SJCRH30 (cell line): Measurements from ENCODE around the gene DENND1B. TPM values are rescaled to one million over a fixed set of nuclear protein-coding genes. Genes with fewer than 3 reads are reported as not detected.
"Not testable (repeated sequence)": the region's sequence is repeated elsewhere in the genome, so short reads cannot be mapped to it uniquely, and the experiment has no call there.

Source experiments
- DNase-seq, 2 experiments: peaks; one replicate each; pipeline ENCODE4 v3.0.0-alpha.2; 2015 to 2020
- H3K27ac ChIP-seq: fragments of 250-450 bp; sonication (Bioruptor Pico); 2 replicates; pipeline ENCODE4 v1.5.1; 2020; ENCODE audit warnings: mild to moderate bottlenecking, moderate library complexity
- H3K27me3 ChIP-seq: fragments of 250-450 bp; sonication (Bioruptor Pico); 2 replicates; pipeline ENCODE4 v1.5.1; 2020; ENCODE audit warnings: mild to moderate bottlenecking, moderate library complexity
- H3K36me3 ChIP-seq: fragments of 250-450 bp; sonication (Bioruptor Pico); 2 replicates; pipeline ENCODE4 v1.5.1; 2020; ENCODE audit warnings: mild to moderate bottlenecking, moderate library complexity
- H3K4me1 ChIP-seq: fragments of 250-450 bp; sonication (Bioruptor Pico); 2 replicates; pipeline ENCODE4 v1.5.1; 2020; ENCODE audit warnings: mild to moderate bottlenecking, moderate library complexity
- H3K4me3 ChIP-seq: fragments of 250-450 bp; sonication (Bioruptor Pico); 2 replicates; pipeline ENCODE4 v1.5.1; 2020; ENCODE audit warnings: mild to moderate bottlenecking, moderate library complexity
- H3K9me3 ChIP-seq: fragments of 250-450 bp; sonication (Bioruptor Pico); replicated peaks from 2 replicates; pipeline ENCODE4 v1.5.1; 2020; ENCODE audit warnings: mild to moderate bottlenecking, moderate library complexity
- total RNA-seq: library from RNA; depleted of rRNA; stranded (reverse); fragments of >200 nt; shearing (Covaris generic); gene quantifications from 2 replicates; pipeline ENCODE4 v1.2.3, GENCODE V29; 2014

The DENND1B gene
- total RNA-seq, 1 experiment from 2014 or later: 4.2 TPM

GRCh38 chr1:197743578-197743977, 31.7 kb downstream of the DENND1B start:
- H3K27me3 ChIP-seq: no peaks in the 10 kb centered on the region
- no peaks in the 10 kb centered on the region for H3K9me3 ChIP-seq
- no peak overlapping the region for H3K27ac ChIP-seq
- H3K36me3 ChIP-seq: no peaks in the 10 kb centered on the region
- no peaks in the 10 kb centered on the region for H3K4me1 ChIP-seq
- H3K4me3 ChIP-seq: no peak overlapping the region
- no peak for DNase-seq

GRCh38 chr1:197740992-197741391, 34.3 kb downstream of the DENND1B start:
- no peaks in the 10 kb centered on the region for H3K27me3 ChIP-seq
- no peak for DNase-seq
- H3K27ac ChIP-seq: no peak overlapping the region
- no peaks in the 10 kb centered on the region for H3K9me3 ChIP-seq
- H3K36me3 ChIP-seq: no peaks in the 10 kb centered on the region
- no peak overlapping the region for H3K4me3 ChIP-seq
- no peaks in the 10 kb centered on the region for H3K4me1 ChIP-seq

GRCh38 chr1:197738927-197739326, 36.4 kb downstream of the DENND1B start:
- no peak for DNase-seq
- no peaks in the 10 kb centered on the region for H3K4me1 ChIP-seq
- H3K4me3 ChIP-seq: no peak overlapping the region
- H3K36me3 ChIP-seq: no peaks in the 10 kb centered on the region
- no peak overlapping the region for H3K27ac ChIP-seq
- H3K9me3 ChIP-seq: no peaks in the 10 kb centered on the region
- H3K27me3 ChIP-seq: no peaks in the 10 kb centered on the region

GRCh38 chr1:197737916-197738315, 37.4 kb downstream of the DENND1B start:
- H3K36me3 ChIP-seq: no peaks in the 10 kb centered on the region
- no peaks in the 10 kb centered on the region for H3K27me3 ChIP-seq
- no peak for DNase-seq
- no peak overlapping the region for H3K4me3 ChIP-seq
- H3K27ac ChIP-seq: no peak overlapping the region
- H3K9me3 ChIP-seq: no peaks in the 10 kb centered on the region
- no peaks in the 10 kb centered on the region for H3K4me1 ChIP-seq

GRCh38 chr1:197736685-197737084, 38.6 kb downstream of the DENND1B start:
- no peaks in the 10 kb centered on the region for H3K4me1 ChIP-seq
- H3K36me3 ChIP-seq: no peaks in the 10 kb centered on the region
- no peak for DNase-seq
- H3K4me3 ChIP-seq: no peak overlapping the region
- no peaks in the 10 kb centered on the region for H3K27me3 ChIP-seq
- no peak overlapping the region for H3K27ac ChIP-seq
- no peaks in the 10 kb centered on the region for H3K9me3 ChIP-seq

GRCh38 chr1:197735461-197735860, 39.8 kb downstream of the DENND1B start:
- no peaks in the 10 kb centered on the region for H3K27me3 ChIP-seq
- H3K4me1 ChIP-seq: no peaks in the 10 kb centered on the region
- no peak overlapping the region for H3K27ac ChIP-seq
- no peaks in the 10 kb centered on the region for H3K36me3 ChIP-seq
- H3K4me3 ChIP-seq: no peak overlapping the region
- H3K9me3 ChIP-seq: no peaks in the 10 kb centered on the region
- DNase-seq: no peak

GRCh38 chr1:197733324-197733723, 42.0 kb downstream of the DENND1B start:
- DNase-seq: peak in 1 of 2 experiments; percentile 14
- H3K4me1 ChIP-seq: no peaks in the 10 kb centered on the region
- no peak overlapping the region for H3K4me3 ChIP-seq
- H3K27ac ChIP-seq: no peak overlapping the region
- H3K27me3 ChIP-seq: no peaks in the 10 kb centered on the region
- no peaks in the 10 kb centered on the region for H3K9me3 ChIP-seq
- no peaks in the 10 kb centered on the region for H3K36me3 ChIP-seq

- Histone ChIP-seq H3K27ac (no peak overlapping the region), H3K27me3 (no peaks in the 10 kb centered on the region), H3K36me3 (no peaks in the 10 kb centered on the region), H3K9me3 (no peaks in the 10 kb centered on the region), H3K4me1 (no peaks in the 10 kb centered on the region), H3K4me3 (no peak overlapping the region)
- no peak for DNase-seq
Observed at GRCh38 chr1:197732187-197732586, 43.1 kb downstream of the DENND1B start.

- Histone ChIP-seq H3K27me3 (no peaks in the 10 kb centered on the region), H3K4me1 (no peaks in the 10 kb centered on the region), H3K27ac (no peak overlapping the region), H3K36me3 (no peaks in the 10 kb centered on the region), H3K4me3 (no peak overlapping the region), H3K9me3 (no peaks in the 10 kb centered on the region)
- DNase-seq: no peak
Observed at GRCh38 chr1:197731449-197731848, 43.8 kb downstream of the DENND1B start.

- Histone ChIP-seq H3K27me3 (no peaks in the 10 kb centered on the region), H3K36me3 (no peaks in the 10 kb centered on the region), H3K4me3 (no peak overlapping the region), H3K4me1 (no peaks in the 10 kb centered on the region), H3K9me3 (no peaks in the 10 kb centered on the region), H3K27ac (no peak overlapping the region)
- no peak for DNase-seq
Observed at GRCh38 chr1:197725976-197726375, 49.3 kb downstream of the DENND1B start.

GRCh38 chr1:197725044-197725443, 50.2 kb downstream of the DENND1B start:
- Histone ChIP-seq H3K27me3 (no peaks in the 10 kb centered on the region), H3K9me3 (no peaks in the 10 kb centered on the region), H3K27ac (no peak overlapping the region), H3K4me1 (no peaks in the 10 kb centered on the region), H3K36me3 (no peaks in the 10 kb centered on the region), H3K4me3 (no peak overlapping the region)
- DNase-seq: peak in 1 of 2 experiments; percentile 16

GRCh38 chr1:197715806-197716205, 59.5 kb downstream of the DENND1B start:
- DNase-seq: no peak
- Histone ChIP-seq H3K36me3 (no peaks in the 10 kb centered on the region), H3K9me3 (no peaks in the 10 kb centered on the region), H3K4me3 (no peak overlapping the region), H3K27me3 (no peaks in the 10 kb centered on the region), H3K27ac (no peak overlapping the region), H3K4me1 (no peaks in the 10 kb centered on the region)

GRCh38 chr1:197706601-197707000, 68.7 kb downstream of the DENND1B start:
- Histone ChIP-seq H3K27me3 (no peaks in the 10 kb centered on the region), H3K4me1 (no peaks in the 10 kb centered on the region), H3K4me3 (no peak overlapping the region), H3K27ac (no peak overlapping the region), H3K9me3 (no peaks in the 10 kb centered on the region), H3K36me3 (no peaks in the 10 kb centered on the region)
- no peak for DNase-seq

GRCh38 chr1:197705941-197706340, 69.3 kb downstream of the DENND1B start:
- Histone ChIP-seq H3K27me3 (no peaks in the 10 kb centered on the region), H3K4me3 (no peak overlapping the region), H3K36me3 (no peaks in the 10 kb centered on the region), H3K9me3 (no peaks in the 10 kb centered on the region), H3K27ac (no peak overlapping the region), H3K4me1 (no peaks in the 10 kb centered on the region)
- DNase-seq: no peak

GRCh38 chr1:197700688-197701087, 74.6 kb downstream of the DENND1B start:
- H3K27ac ChIP-seq, H3K4me3 ChIP-seq, H3K36me3 ChIP-seq, H3K27me3 ChIP-seq, DNase-seq, H3K9me3 ChIP-seq, H3K4me1 ChIP-seq: not testable (repeated sequence)

GRCh38 chr1:197696372-197696771, 78.9 kb downstream of the DENND1B start:
- Histone ChIP-seq H3K4me1 (no peaks in the 10 kb centered on the region), H3K27me3 (no peaks in the 10 kb centered on the region), H3K27ac (no peak overlapping the region), H3K4me3 (no peak overlapping the region), H3K9me3 (no peaks in the 10 kb centered on the region), H3K36me3 (no peaks in the 10 kb centered on the region)
- no peak for DNase-seq

GRCh38 chr1:197695961-197696360, 79.3 kb downstream of the DENND1B start:
- H3K4me1 ChIP-seq: no peaks in the 10 kb centered on the region
- H3K27me3 ChIP-seq: no peaks in the 10 kb centered on the region
- H3K27ac ChIP-seq: no peak overlapping the region
- no peak overlapping the region for H3K4me3 ChIP-seq
- H3K9me3 ChIP-seq: no peaks in the 10 kb centered on the region
- no peak for DNase-seq
- H3K36me3 ChIP-seq: no peaks in the 10 kb centered on the region
